ENCODE data around the gene GPSM1. TPM values are rescaled to one million over a fixed set of nuclear protein-coding genes. Genes with fewer than 3 reads are reported as not detected.

Gene GPSM1
- total and polyA plus RNA-seq, 7 donors: 2.3 to 16.1 (median 5.0) TPM

GRCh38 chr9:136333045-136333444 is 5.7 kb downstream of the GPSM1 start:
- no peaks in the 10 kb centered on the region for H3K9me3 ChIP-seq
- WGBS, 2 donors: 74 to 86% methylated on average over 12 of the region's 12 CpGs
- intact Hi-C loops (cut with DNase I): no loop called here
- peaks cover 0 to 22% (median 4%) of the 10 kb centered on the region in 4 donors for H3K36me3 ChIP-seq
- no peak for DNase-seq
- peaks cover 0 to 21% (median 15%) of the 10 kb centered on the region in 4 donors for H3K4me1 ChIP-seq
- no peak for TF ChIP-seq EP300 (IDR thresholded peaks at IDR 0.05)
- no peak overlapping the region for H3K4me3 ChIP-seq
- no peaks in the 10 kb centered on the region for H3K27me3 ChIP-seq
- H3K27ac ChIP-seq: no peak overlapping the region

GRCh38 chr9:136333486-136333885 is 6.1 kb downstream of the GPSM1 start:
- 85 to 94% methylated on average over 17 of the region's 17 CpGs for WGBS, 2 donors
- intact Hi-C loops (cut with DNase I): no loop called here
- no peak for DNase-seq
- Histone ChIP-seq H3K9me3 (no peaks in the 10 kb centered on the region), H3K4me3 (no peak overlapping the region), H3K27ac (no peak overlapping the region), H3K27me3 (no peaks in the 10 kb centered on the region), H3K4me1 (peaks cover 0 to 17% (median 11%) of the 10 kb centered on the region in 4 donors), H3K36me3 (peaks cover 0 to 27% (median 4%) of the 10 kb centered on the region in 4 donors)
- TF ChIP-seq EP300 (IDR thresholded peaks at IDR 0.05): no peak
- no peak for TF ChIP-seq CTCF (IDR thresholded peaks at IDR 0.05)
- TF ChIP-seq POLR2AphosphoS5 (IDR thresholded peaks at IDR 0.05): no peak

- intact Hi-C loops (cut with DNase I): no loop called here
- Histone ChIP-seq H3K4me1 (peaks cover 0 to 9% (median under 1%) of the 10 kb centered on the region in 4 donors), H3K27ac (no peak overlapping the region), H3K4me3 (no peak overlapping the region), H3K36me3 (peaks cover 0 to 30% (median 4%) of the 10 kb centered on the region in 4 donors), H3K27me3 (no peaks in the 10 kb centered on the region), H3K9me3 (no peaks in the 10 kb centered on the region)
- DNase-seq: no peak
- 83 to 96% methylated on average over 21 of the region's 21 CpGs for WGBS, 2 donors
- TF ChIP-seq POLR2AphosphoS5 (IDR thresholded peaks at IDR 0.05) (no peak), CTCF (IDR thresholded peaks at IDR 0.05) (no peak), EP300 (IDR thresholded peaks at IDR 0.05) (no peak), POLR2A (IDR thresholded peaks at IDR 0.05) (no peak)
Observed at GRCh38 chr9:136334541-136334940, 7.2 kb downstream of the GPSM1 start.

- intact Hi-C loops (cut with DNase I): no loop called here
- Histone ChIP-seq H3K4me1 (peaks cover 0 to 4% (median 0%) of the 10 kb centered on the region in 4 donors), H3K27me3 (no peaks in the 10 kb centered on the region), H3K9me3 (no peaks in the 10 kb centered on the region), H3K4me3 (no peak overlapping the region), H3K27ac (no peak overlapping the region), H3K36me3 (peaks cover 0 to 30% (median 4%) of the 10 kb centered on the region in 4 donors)
- TF ChIP-seq POLR2A (IDR thresholded peaks at IDR 0.05) (no peak), POLR2AphosphoS5 (IDR thresholded peaks at IDR 0.05) (no peak), CTCF (IDR thresholded peaks at IDR 0.05) (no peak), EP300 (IDR thresholded peaks at IDR 0.05) (no peak)
- DNase-seq: no peak
- WGBS, 2 donors: 73 to 88% methylated on average over 26 of the region's 26 CpGs
Observed at GRCh38 chr9:136335296-136336155, 8.2 kb downstream of the GPSM1 start.

GRCh38 chr9:136336156-136336870 is 9.0 kb downstream of the GPSM1 start:
- no peak for DNase-seq

More at GRCh38 chr9:136336156-136336870, 9.0 kb downstream of the GPSM1 start:
- H3K36me3 ChIP-seq: peaks cover 0 to 35% (median 4%) of the 10 kb centered on the region in 4 donors
- H3K4me1 ChIP-seq: peaks cover 0 to 4% (median 0%) of the 10 kb centered on the region in 4 donors
- TF ChIP-seq CTCF (IDR thresholded peaks at IDR 0.05): no peak
- WGBS, 2 donors: 61 to 83% methylated on average over 30 of the region's 30 CpGs
- no peak overlapping the region for H3K27ac ChIP-seq
- intact Hi-C loops (cut with DNase I): no loop called here
- H3K4me3 ChIP-seq: no peak overlapping the region
- H3K27me3 ChIP-seq: no peaks in the 10 kb centered on the region
- H3K9me3 ChIP-seq: no peaks in the 10 kb centered on the region

All from sigmoid colon (tissue), 7 donors.